ENCODE results near the gene SLC12A2.

SLC12A2 gene

DNA sequence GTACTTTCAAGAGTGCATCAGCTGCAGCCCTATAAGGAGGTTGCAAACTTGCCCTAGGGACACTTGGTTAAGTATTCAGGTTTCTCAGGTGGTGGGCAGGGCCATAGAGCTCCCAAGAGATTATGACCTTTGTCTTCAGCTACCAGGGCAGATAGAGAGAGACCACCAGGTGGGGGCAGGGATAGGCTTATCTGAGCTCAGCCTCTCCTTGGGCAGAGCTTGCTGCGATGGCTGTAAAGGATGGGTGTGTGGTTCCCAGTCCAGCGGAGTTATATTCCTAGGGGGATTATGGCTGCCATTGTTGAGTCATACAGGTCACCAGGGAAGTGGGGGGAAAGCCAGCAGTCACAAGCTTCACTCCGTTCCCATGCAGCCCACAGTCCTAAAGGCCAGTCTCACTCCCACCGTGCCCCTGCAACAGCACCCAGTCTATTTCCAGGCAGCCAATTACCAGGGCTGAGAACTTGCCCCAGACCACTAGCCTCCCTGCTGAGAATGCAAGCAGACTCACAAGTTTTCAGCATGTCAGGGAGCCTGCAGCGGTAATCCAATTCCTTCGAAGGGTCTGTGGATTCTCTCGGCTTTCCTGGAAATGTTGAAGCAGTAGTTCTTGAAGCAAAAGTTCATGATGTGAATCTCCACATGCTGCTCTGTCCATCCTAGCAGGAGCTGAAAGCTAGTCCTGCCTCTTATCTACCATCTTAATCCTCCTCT, 151.5 kb downstream of the SLC12A2 start:
- no peak for DNase-seq

DNA sequence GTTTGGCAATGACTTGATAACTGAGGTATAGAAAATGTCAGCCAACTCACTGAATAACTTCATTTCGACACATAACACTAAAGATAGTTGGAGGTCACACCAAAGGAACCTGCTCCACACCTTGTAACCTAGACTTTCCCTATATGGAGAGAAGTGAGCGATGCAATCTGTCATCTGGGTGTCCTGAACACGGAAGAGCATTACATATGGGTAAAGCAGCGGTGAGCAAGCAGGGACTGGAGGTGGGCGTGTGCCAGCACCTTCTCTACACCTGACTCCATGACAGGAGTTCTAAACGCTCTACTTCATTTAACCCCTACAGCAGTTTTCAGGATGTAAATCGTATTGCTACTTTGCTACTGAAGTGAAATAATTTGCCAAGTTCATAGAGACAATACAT, 152.8 kb downstream of the SLC12A2 start:
- DNase-seq, result no peak

DNA sequence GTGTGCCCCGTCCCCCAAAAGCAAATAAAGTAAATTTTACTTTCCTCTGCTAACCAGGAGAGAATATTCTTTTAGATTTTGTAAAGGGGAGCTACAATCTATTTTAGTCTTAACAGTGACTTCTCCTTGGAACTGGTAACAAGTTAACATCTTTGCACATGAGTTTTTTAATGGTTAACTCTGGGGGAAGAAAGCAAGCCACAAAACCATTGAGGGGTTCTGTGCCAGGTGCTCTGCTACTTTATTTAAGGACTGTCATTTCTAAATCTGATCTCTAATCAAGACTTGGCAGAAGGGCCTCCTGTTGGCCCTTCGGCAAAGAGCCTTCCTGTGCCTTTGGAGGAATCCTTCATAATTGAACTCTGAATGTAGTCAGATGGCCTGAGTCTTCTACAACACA, 153.4 kb downstream of the SLC12A2 start:
- no peak for DNase-seq

DNA sequence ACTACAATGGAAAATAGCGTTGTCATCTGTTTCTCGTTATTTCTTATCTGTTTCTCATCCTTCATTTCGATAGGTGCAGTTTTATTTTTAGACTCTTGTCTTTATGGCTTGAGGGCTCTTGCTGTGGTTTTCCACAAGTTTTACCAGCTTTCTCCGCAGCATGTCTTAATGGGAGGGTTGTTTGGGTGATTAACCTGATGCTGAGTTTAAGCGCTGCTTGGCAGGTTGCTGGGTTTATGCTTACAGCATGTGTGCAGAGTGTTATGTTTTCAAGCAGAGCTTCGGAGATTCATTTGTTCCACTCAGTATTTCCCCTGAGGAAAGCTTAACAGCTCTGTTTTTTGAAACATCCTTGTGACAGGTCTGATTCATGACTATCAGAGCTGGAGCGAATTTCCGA, 154.0 kb downstream of the SLC12A2 start:
- no peak for DNase-seq
